ENCODE results near the gene DNAH10.

- TF ChIP-seq CTCF (IDR thresholded peaks at IDR 0.05) (no peak), POLR2A (IDR thresholded peaks at IDR 0.05) (no peak)
Measured at GRCh38 chr12:123886258-123886657, 124.2 kb downstream of the DNAH10 start.

Data from adrenal gland (tissue), 5 donors.